Epithelial cell of proximal tubule (primary cell): Measurements from ENCODE around the gene ZNF804B. TPM values are rescaled to one million over a fixed set of nuclear protein-coding genes. Genes with fewer than 3 reads are reported as not detected.

Source experiments
- DNase-seq: peaks from one replicate; pipeline ENCODE4 v3.0.0-alpha.2; 2011; ENCODE audit warnings: low read depth
- H3K4me3 ChIP-seq: 2 replicates; pipeline ENCODE4 v1.5.1; 2011; ENCODE audit warnings: low read depth, mild to moderate bottlenecking, low read length
- CTCF ChIP-seq: conservative IDR thresholded peaks from 2 replicates; pipeline ENCODE4 v1.5.1; 2012; ENCODE audit warnings: low read depth, mild to moderate bottlenecking, low read length
- total RNA-seq: library from RNA; depleted of rRNA; stranded (reverse); fragments of >200 nt; gene quantifications from 2 replicates; pipeline ENCODE4 v1.2.3, GENCODE V29; 2015

Gene ZNF804B
- total RNA-seq, 1 donor from 2014 or later: not detected

- DNase-seq: no peak
- TF ChIP-seq CTCF: no peak
- H3K4me3 ChIP-seq: no peak overlapping the region
Measured at GRCh38 chr7:88867158-88867557, 107.7 kb downstream of the ZNF804B start.

GRCh38 chr7:88868456-88868855 is 109.0 kb downstream of the ZNF804B start:
- TF ChIP-seq CTCF: no peak
- DNase-seq: no peak
- H3K4me3 ChIP-seq: no peak overlapping the region

- TF ChIP-seq CTCF: no peak
- DNase-seq: no peak
- no peak overlapping the region for H3K4me3 ChIP-seq
Measured at GRCh38 chr7:88881136-88881535, 121.6 kb downstream of the ZNF804B start.

GRCh38 chr7:88885131-88885530 is 125.6 kb downstream of the ZNF804B start:
- H3K4me3 ChIP-seq: no peak overlapping the region

GRCh38 chr7:88888684-88889083 is 129.2 kb downstream of the ZNF804B start:
- TF ChIP-seq CTCF: no peak
- no peak overlapping the region for H3K4me3 ChIP-seq
- DNase-seq: no peak

More at GRCh38 chr7:88885131-88885530, 125.6 kb downstream of the ZNF804B start:
- no peak for DNase-seq
- TF ChIP-seq CTCF: no peak

- H3K4me3 ChIP-seq: no peak overlapping the region
- DNase-seq: no peak
- TF ChIP-seq CTCF: no peak
Measured at GRCh38 chr7:88910516-88910915, 151.0 kb downstream of the ZNF804B start.

GRCh38 chr7:88912852-88913251 is 153.4 kb downstream of the ZNF804B start:
- no peak for DNase-seq
- H3K4me3 ChIP-seq: no peak overlapping the region
- TF ChIP-seq CTCF: no peak
